ENCODE data around the gene PSMG3. TPM values are rescaled to one million over a fixed set of nuclear protein-coding genes. Genes with fewer than 3 reads are reported as not detected.

Gene PSMG3
- total and polyA plus RNA-seq, 2 donors (not counting 3 experiments of a cell fraction or from before 2014, with no cell fraction given) = 25.5 to 49.7 TPM

GRCh38 chr7:1546909-1547776 is 22.7 kb downstream of the PSMG3 start:
- H3K36me3 ChIP-seq (ENCODE audit: control insufficient read depth in 2 of 2, extremely low read depth in 1 of 2, insufficient read depth in 2 of 2, low read length in 2 of 2) = peaks cover 2 to 8% of the 10 kb centered on the region in 2 experiments
- ChIA-PET POLR2A (interaction anchor here (1.1 kb wide), 1 partner anchor 13 kb away, joined by 3 read pairs; no protein-coding TSS in a partner anchor), CTCF (interaction anchor here (1.6 kb wide), 1 partner anchor 10 kb away, joined by 6 read pairs; no protein-coding TSS in a partner anchor)
- no peak overlapping the region for H2AFZ ChIP-seq (ENCODE audit: low read depth, low read length)
- no peaks in the 10 kb centered on the region for H3K9me3 ChIP-seq (replicated peaks; ENCODE audit: control insufficient read depth, insufficient read depth, low read length)
- no peak overlapping the region for H3K27ac ChIP-seq (ENCODE audit: insufficient read depth, low read depth, low read length)
- TF ChIP-seq MYC (IDR thresholded peaks at IDR 0.05; ENCODE audit: low read depth, low read length) (no peak), JUN (IDR thresholded peaks at IDR 0.05; ENCODE audit: borderline replicate concordance, insufficient read depth, insufficient read length, low read depth) (no peak), FOS (IDR thresholded peaks at IDR 0.05; ENCODE audit: borderline replicate concordance, insufficient read depth, low read length) (no peak), POLR2A (IDR thresholded peaks at IDR 0.05; ENCODE audit: low read depth, low read length) (no peak), EZH2 (IDR thresholded peaks at IDR 0.05; ENCODE audit: borderline replicate concordance, low read depth, low read length, severe bottlenecking) (no peak), GATA2 (IDR thresholded peaks at IDR 0.05; ENCODE audit: insufficient read depth, insufficient read length, low read depth, low read length) (no peak)
- H3K4me1 ChIP-seq (ENCODE audit: control insufficient read depth, extremely low read depth, insufficient read depth, low read length) = no peaks in the 10 kb centered on the region
- no TSS peak for BruUV-seq (replicated peaks)
- intact Hi-C loops (cut with micrococcal nuclease) (no loop called here), dilution Hi-C loops (cut with MboI; ENCODE audit: extremely low pct_ligation_motif_present, low sequenced_read_pairs) (no loop called here)
- no peaks in the 10 kb centered on the region for H4K20me1 ChIP-seq (replicated peaks; ENCODE audit: control insufficient read depth, extremely low read depth, insufficient read depth, low read length)
- H3K9ac ChIP-seq (replicated peaks; ENCODE audit: extremely low read depth, insufficient read depth, low read length) = no peak overlapping the region
- no peaks in the 10 kb centered on the region for H3K27me3 ChIP-seq (ENCODE audit: control insufficient read depth in 2 of 2, insufficient read depth in 2 of 2, low read length in 2 of 2)
- no peak overlapping the region for H3K4me3 ChIP-seq (replicated peaks in 1 of 3; ENCODE audit: insufficient read depth in 1 of 3, low read depth in 1 of 3, low read length in 3 of 3)
- FAIRE-seq = no peak
- H3K4me2 ChIP-seq (ENCODE audit: insufficient read depth, low read length) = no peak overlapping the region
- H3K9me1 ChIP-seq (replicated peaks; ENCODE audit: control insufficient read depth, extremely low read depth, insufficient read depth, low read length) = no peaks in the 10 kb centered on the region
- DNase-seq (ENCODE audit: low read depth, low spot score) = no peak
- H3K79me2 ChIP-seq (ENCODE audit: control insufficient read depth, insufficient read depth, low read length) = no peaks in the 10 kb centered on the region
